ENCODE data around the gene EPM2A. TPM values are rescaled to one million over a fixed set of nuclear protein-coding genes. Genes with fewer than 3 reads are reported as not detected.

The EPM2A gene
- total RNA-seq, 2 donors from 2014 or later, result 3.7 to 4.8 TPM

GRCh38 chr6:145656128-145656527 lies 79.2 kb downstream of the EPM2A start:
- Histone ChIP-seq H3K9ac (ENCODE audit: low read depth in 2 of 2, low read length in 2 of 2) (no peak overlapping the region), H3K27ac (no peak overlapping the region), H3K4me3 (no peak overlapping the region), H3K4me1 (no peaks in the 10 kb centered on the region), H3K9me3 (no peaks in the 10 kb centered on the region), H3K36me3 (no peaks in the 10 kb centered on the region), H3K27me3 (no peaks in the 10 kb centered on the region)
- intact Hi-C loops (cut with DNase I), result no loop called here
- no peak for DNase-seq
- no peak for TF ChIP-seq CTCF (IDR thresholded peaks at IDR 0.05)

GRCh38 chr6:145652572-145652971 lies 82.7 kb downstream of the EPM2A start:
- Histone ChIP-seq H3K27ac (no peak overlapping the region), H3K36me3 (no peaks in the 10 kb centered on the region), H3K4me3 (no peak overlapping the region), H3K4me1 (no peaks in the 10 kb centered on the region), H3K9ac (ENCODE audit: low read depth in 2 of 2, low read length in 2 of 2) (no peak overlapping the region), H3K9me3 (no peaks in the 10 kb centered on the region), H3K27me3 (no peaks in the 10 kb centered on the region)
- no peak for TF ChIP-seq CTCF (IDR thresholded peaks at IDR 0.05)
- intact Hi-C loops (cut with DNase I), result no loop called here
- no peak for DNase-seq

- Histone ChIP-seq H3K9ac (ENCODE audit: low read depth in 2 of 2, low read length in 2 of 2) (no peak overlapping the region), H3K9me3 (no peaks in the 10 kb centered on the region), H3K27me3 (no peaks in the 10 kb centered on the region), H3K36me3 (no peaks in the 10 kb centered on the region), H3K4me3 (no peak overlapping the region), H3K4me1 (no peaks in the 10 kb centered on the region), H3K27ac (no peak overlapping the region)
- intact Hi-C loops (cut with DNase I), result no loop called here
- DNase-seq, result no peak
- no peak for TF ChIP-seq CTCF (IDR thresholded peaks at IDR 0.05)
These were observed 83.3 kb downstream of the EPM2A start for GRCh38 chr6:145651988-145652387.

- H3K9ac ChIP-seq (ENCODE audit: low read depth in 2 of 2, low read length in 2 of 2), result no peak overlapping the region
- H3K36me3 ChIP-seq, result no peaks in the 10 kb centered on the region
- H3K4me1 ChIP-seq, result no peaks in the 10 kb centered on the region
- H3K27ac ChIP-seq, result no peak overlapping the region
- H3K9me3 ChIP-seq, result no peaks in the 10 kb centered on the region
- no peak for DNase-seq
- no peaks in the 10 kb centered on the region for H3K27me3 ChIP-seq
- intact Hi-C loops (cut with DNase I), result no loop called here
- H3K4me3 ChIP-seq, result no peak overlapping the region
- TF ChIP-seq CTCF (IDR thresholded peaks at IDR 0.05), result no peak
These were observed 87.2 kb downstream of the EPM2A start for GRCh38 chr6:145648149-145648548.

- H3K4me3 ChIP-seq, result no peak overlapping the region
- no peak overlapping the region for H3K9ac ChIP-seq (ENCODE audit: low read depth in 2 of 2, low read length in 2 of 2)
- H3K27ac ChIP-seq, result no peak overlapping the region
- H3K27me3 ChIP-seq, result no peaks in the 10 kb centered on the region
- intact Hi-C loops (cut with DNase I), result no loop called here
- H3K4me1 ChIP-seq, result no peaks in the 10 kb centered on the region
- H3K36me3 ChIP-seq, result no peaks in the 10 kb centered on the region
- TF ChIP-seq CTCF (IDR thresholded peaks at IDR 0.05), result no peak
- H3K9me3 ChIP-seq, result no peaks in the 10 kb centered on the region
- DNase-seq, result no peak
These were observed 87.7 kb downstream of the EPM2A start for GRCh38 chr6:145647602-145648001.

- intact Hi-C loops (cut with DNase I), result no loop called here
These were observed 91.6 kb downstream of the EPM2A start for GRCh38 chr6:145643760-145644159.

More at GRCh38 chr6:145643760-145644159, 91.6 kb downstream of the EPM2A start:
- Histone ChIP-seq H3K9me3 (no peaks in the 10 kb centered on the region), H3K4me3 (no peak overlapping the region), H3K27me3 (no peaks in the 10 kb centered on the region), H3K9ac (ENCODE audit: low read depth in 2 of 2, low read length in 2 of 2) (no peak overlapping the region), H3K4me1 (no peaks in the 10 kb centered on the region), H3K36me3 (no peaks in the 10 kb centered on the region), H3K27ac (no peak overlapping the region)
- no peak for TF ChIP-seq CTCF (IDR thresholded peaks at IDR 0.05)
- no peak for DNase-seq

All from colonic mucosa (tissue), 4 donors.